Measurements from ENCODE around the gene LCE3E.

- TF ChIP-seq, protein P1, sequence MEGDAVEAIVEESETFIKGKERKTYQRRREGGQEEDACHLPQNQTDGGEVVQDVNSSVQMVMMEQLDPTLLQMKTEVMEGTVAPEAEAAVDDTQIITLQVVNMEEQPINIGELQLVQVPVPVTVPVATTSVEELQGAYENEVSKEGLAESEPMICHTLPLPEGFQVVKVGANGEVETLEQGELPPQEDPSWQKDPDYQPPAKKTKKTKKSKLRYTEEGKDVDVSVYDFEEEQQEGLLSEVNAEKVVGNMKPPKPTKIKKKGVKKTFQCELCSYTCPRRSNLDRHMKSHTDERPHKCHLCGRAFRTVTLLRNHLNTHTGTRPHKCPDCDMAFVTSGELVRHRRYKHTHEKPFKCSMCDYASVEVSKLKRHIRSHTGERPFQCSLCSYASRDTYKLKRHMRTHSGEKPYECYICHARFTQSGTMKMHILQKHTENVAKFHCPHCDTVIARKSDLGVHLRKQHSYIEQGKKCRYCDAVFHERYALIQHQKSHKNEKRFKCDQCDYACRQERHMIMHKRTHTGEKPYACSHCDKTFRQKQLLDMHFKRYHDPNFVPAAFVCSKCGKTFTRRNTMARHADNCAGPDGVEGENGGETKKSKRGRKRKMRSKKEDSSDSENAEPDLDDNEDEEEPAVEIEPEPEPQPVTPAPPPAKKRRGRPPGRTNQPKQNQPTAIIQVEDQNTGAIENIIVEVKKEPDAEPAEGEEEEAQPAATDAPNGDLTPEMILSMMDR (IDR thresholded peaks at IDR 0.05), result no peak
- TF ChIP-seq POLR2A (IDR thresholded peaks at IDR 0.05), result no peak
Observed at GRCh38 chr1:152565115-152565514, 1.5 kb downstream of the LCE3E start.

Data from adrenal gland (tissue), 5 donors.